Measurements from ENCODE around the gene MACO1. TPM values are rescaled to one million over a fixed set of nuclear protein-coding genes. Genes with fewer than 3 reads are reported as not detected.

MACO1 gene
- total and polyA plus RNA-seq, 2 of the 8 experiments (the other 6 are each of a cell fraction or from before 2014, with no cell fraction given): 3.5 to 15.1 TPM

DNA sequence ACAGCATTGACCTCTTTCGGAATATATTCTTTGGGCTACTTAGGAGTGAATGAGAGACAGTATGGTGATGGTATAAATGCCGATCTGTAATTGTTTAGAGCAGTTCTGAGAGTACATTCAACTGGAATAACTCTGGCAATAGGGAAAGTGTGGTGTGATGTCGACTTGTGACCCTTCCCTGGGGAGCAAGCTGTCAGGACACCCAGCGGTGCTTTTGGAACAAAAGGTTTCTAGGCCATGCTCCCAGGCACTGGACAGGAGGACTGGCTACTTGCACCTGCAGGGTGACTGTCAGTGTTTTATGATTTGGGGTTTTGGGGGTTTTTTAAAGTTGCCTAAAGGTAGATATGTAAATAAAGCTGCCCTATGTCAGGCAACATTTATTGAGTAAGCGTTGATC, 50.9 kb downstream of the MACO1 start (continued):
- TF ChIP-seq, protein P1, sequence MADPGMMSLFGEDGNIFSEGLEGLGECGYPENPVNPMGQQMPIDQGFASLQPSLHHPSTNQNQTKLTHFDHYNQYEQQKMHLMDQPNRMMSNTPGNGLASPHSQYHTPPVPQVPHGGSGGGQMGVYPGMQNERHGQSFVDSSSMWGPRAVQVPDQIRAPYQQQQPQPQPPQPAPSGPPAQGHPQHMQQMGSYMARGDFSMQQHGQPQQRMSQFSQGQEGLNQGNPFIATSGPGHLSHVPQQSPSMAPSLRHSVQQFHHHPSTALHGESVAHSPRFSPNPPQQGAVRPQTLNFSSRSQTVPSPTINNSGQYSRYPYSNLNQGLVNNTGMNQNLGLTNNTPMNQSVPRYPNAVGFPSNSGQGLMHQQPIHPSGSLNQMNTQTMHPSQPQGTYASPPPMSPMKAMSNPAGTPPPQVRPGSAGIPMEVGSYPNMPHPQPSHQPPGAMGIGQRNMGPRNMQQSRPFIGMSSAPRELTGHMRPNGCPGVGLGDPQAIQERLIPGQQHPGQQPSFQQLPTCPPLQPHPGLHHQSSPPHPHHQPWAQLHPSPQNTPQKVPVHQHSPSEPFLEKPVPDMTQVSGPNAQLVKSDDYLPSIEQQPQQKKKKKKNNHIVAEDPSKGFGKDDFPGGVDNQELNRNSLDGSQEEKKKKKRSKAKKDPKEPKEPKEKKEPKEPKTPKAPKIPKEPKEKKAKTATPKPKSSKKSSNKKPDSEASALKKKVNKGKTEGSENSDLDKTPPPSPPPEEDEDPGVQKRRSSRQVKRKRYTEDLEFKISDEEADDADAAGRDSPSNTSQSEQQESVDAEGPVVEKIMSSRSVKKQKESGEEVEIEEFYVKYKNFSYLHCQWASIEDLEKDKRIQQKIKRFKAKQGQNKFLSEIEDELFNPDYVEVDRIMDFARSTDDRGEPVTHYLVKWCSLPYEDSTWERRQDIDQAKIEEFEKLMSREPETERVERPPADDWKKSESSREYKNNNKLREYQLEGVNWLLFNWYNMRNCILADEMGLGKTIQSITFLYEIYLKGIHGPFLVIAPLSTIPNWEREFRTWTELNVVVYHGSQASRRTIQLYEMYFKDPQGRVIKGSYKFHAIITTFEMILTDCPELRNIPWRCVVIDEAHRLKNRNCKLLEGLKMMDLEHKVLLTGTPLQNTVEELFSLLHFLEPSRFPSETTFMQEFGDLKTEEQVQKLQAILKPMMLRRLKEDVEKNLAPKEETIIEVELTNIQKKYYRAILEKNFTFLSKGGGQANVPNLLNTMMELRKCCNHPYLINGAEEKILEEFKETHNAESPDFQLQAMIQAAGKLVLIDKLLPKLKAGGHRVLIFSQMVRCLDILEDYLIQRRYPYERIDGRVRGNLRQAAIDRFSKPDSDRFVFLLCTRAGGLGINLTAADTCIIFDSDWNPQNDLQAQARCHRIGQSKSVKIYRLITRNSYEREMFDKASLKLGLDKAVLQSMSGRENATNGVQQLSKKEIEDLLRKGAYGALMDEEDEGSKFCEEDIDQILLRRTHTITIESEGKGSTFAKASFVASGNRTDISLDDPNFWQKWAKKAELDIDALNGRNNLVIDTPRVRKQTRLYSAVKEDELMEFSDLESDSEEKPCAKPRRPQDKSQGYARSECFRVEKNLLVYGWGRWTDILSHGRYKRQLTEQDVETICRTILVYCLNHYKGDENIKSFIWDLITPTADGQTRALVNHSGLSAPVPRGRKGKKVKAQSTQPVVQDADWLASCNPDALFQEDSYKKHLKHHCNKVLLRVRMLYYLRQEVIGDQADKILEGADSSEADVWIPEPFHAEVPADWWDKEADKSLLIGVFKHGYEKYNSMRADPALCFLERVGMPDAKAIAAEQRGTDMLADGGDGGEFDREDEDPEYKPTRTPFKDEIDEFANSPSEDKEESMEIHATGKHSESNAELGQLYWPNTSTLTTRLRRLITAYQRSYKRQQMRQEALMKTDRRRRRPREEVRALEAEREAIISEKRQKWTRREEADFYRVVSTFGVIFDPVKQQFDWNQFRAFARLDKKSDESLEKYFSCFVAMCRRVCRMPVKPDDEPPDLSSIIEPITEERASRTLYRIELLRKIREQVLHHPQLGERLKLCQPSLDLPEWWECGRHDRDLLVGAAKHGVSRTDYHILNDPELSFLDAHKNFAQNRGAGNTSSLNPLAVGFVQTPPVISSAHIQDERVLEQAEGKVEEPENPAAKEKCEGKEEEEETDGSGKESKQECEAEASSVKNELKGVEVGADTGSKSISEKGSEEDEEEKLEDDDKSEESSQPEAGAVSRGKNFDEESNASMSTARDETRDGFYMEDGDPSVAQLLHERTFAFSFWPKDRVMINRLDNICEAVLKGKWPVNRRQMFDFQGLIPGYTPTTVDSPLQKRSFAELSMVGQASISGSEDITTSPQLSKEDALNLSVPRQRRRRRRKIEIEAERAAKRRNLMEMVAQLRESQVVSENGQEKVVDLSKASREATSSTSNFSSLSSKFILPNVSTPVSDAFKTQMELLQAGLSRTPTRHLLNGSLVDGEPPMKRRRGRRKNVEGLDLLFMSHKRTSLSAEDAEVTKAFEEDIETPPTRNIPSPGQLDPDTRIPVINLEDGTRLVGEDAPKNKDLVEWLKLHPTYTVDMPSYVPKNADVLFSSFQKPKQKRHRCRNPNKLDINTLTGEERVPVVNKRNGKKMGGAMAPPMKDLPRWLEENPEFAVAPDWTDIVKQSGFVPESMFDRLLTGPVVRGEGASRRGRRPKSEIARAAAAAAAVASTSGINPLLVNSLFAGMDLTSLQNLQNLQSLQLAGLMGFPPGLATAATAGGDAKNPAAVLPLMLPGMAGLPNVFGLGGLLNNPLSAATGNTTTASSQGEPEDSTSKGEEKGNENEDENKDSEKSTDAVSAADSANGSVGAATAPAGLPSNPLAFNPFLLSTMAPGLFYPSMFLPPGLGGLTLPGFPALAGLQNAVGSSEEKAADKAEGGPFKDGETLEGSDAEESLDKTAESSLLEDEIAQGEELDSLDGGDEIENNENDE (IDR thresholded peaks at IDR 0.05; ENCODE audit: insufficient replicate concordance, low read length): no peak
- TF ChIP-seq EGR1 (IDR thresholded peaks at IDR 0.05; ENCODE audit: borderline replicate concordance, low read depth, low read length) (no peak), NANOG (IDR thresholded peaks at IDR 0.05; ENCODE audit: insufficient read depth, low read depth, low read length, poor library complexity, severe bottlenecking) (no peak), CHD1 (IDR thresholded peaks at IDR 0.05; ENCODE audit: low read depth, low read length) (no peak), KDM4A (IDR thresholded peaks at IDR 0.05; ENCODE audit: low read depth, low read length, severe bottlenecking) (no peak), BCL11A (IDR thresholded peaks at IDR 0.05; ENCODE audit: low read depth in 2 of 2, low read length in 2 of 2) (no peak)
